Measurements from ENCODE around the gene SLC13A1. TPM values are rescaled to one million over a fixed set of nuclear protein-coding genes. Genes with fewer than 3 reads are reported as not detected.
"Not testable (repeated sequence)": the region's sequence is repeated elsewhere in the genome, so short reads cannot be mapped to it uniquely, and the experiment has no call there.

Gene SLC13A1
- total and polyA plus RNA-seq, 8 donors, result 0.04 to 0.20 (median 0.09) TPM; not detected in 5

- no peak overlapping the region for H3K4me3 ChIP-seq
- DNase-seq, result no peak
- no peak overlapping the region for H3K27ac ChIP-seq
- ATAC-seq, result no peak
- peaks cover 0 to 7% of the 10 kb centered on the region in 2 donors for H3K9me3 ChIP-seq
- TF ChIP-seq CTCF (IDR thresholded peaks at IDR 0.05), result no peak
- no peaks in the 10 kb centered on the region for H3K27me3 ChIP-seq
- no peaks in the 10 kb centered on the region for H3K4me1 ChIP-seq
- no peaks in the 10 kb centered on the region for H3K36me3 ChIP-seq
- intact Hi-C loops (cut with DNase I), result no loop called here
Measured at GRCh38 chr7:123112833-123113232, 86.9 kb downstream of the SLC13A1 start.

GRCh38 chr7:123099712-123100111 lies 100.1 kb downstream of the SLC13A1 start:
- ATAC-seq (no peak), DNase-seq (no peak)
- Histone ChIP-seq H3K4me3 (no peak overlapping the region), H3K9me3 (no peaks in the 10 kb centered on the region), H3K27ac (no peak overlapping the region), H3K36me3 (no peaks in the 10 kb centered on the region), H3K27me3 (no peaks in the 10 kb centered on the region), H3K4me1 (no peaks in the 10 kb centered on the region)
- TF ChIP-seq CTCF (IDR thresholded peaks at IDR 0.05), result no peak
- intact Hi-C loops (cut with DNase I), result no loop called here

GRCh38 chr7:123096976-123097375 lies 102.8 kb downstream of the SLC13A1 start:
- intact Hi-C loops (cut with DNase I), result no loop called here
- H3K4me3 ChIP-seq, result no peak overlapping the region
- H3K9me3 ChIP-seq, result no peaks in the 10 kb centered on the region
- H3K36me3 ChIP-seq, result no peaks in the 10 kb centered on the region
- H3K27ac ChIP-seq, result no peak overlapping the region
- ATAC-seq (no peak), DNase-seq (no peak)
- no peak for TF ChIP-seq CTCF (IDR thresholded peaks at IDR 0.05)
- H3K27me3 ChIP-seq, result no peaks in the 10 kb centered on the region
- H3K4me1 ChIP-seq, result no peaks in the 10 kb centered on the region

GRCh38 chr7:123096434-123096833 lies 103.3 kb downstream of the SLC13A1 start:
- DNase-seq, result no peak
- H3K9me3 ChIP-seq, result no peaks in the 10 kb centered on the region
- no peaks in the 10 kb centered on the region for H3K27me3 ChIP-seq
- intact Hi-C loops (cut with DNase I), result no loop called here
- H3K4me1 ChIP-seq, result no peaks in the 10 kb centered on the region
- H3K4me3 ChIP-seq, result no peak overlapping the region
- no peak overlapping the region for H3K27ac ChIP-seq
- ATAC-seq, result no peak
- no peaks in the 10 kb centered on the region for H3K36me3 ChIP-seq
- TF ChIP-seq CTCF (IDR thresholded peaks at IDR 0.05), result no peak

- intact Hi-C loops (cut with DNase I), result no loop called here
- Histone ChIP-seq H3K36me3 (no peaks in the 10 kb centered on the region), H3K4me3 (no peak overlapping the region), H3K4me1 (no peaks in the 10 kb centered on the region), H3K27me3 (no peaks in the 10 kb centered on the region), H3K27ac (no peak overlapping the region), H3K9me3 (peaks cover 0 to 6% of the 10 kb centered on the region in 2 donors)
- no peak for ATAC-seq
- DNase-seq, result no peak
- TF ChIP-seq CTCF (IDR thresholded peaks at IDR 0.05), result no peak
Measured at GRCh38 chr7:123090456-123090855, 109.3 kb downstream of the SLC13A1 start.

GRCh38 chr7:123086910-123087309 lies 112.9 kb downstream of the SLC13A1 start:
- H3K4me3 ChIP-seq; H3K27me3 ChIP-seq; intact Hi-C loops (cut with DNase I); H3K4me1 ChIP-seq; ATAC-seq; H3K27ac ChIP-seq; DNase-seq; H3K36me3 ChIP-seq: not testable (repeated sequence)
- peaks cover 0 to 19% of the 10 kb centered on the region in 2 donors for H3K9me3 ChIP-seq

- DNase-seq; intact Hi-C loops (cut with DNase I); ATAC-seq; H3K4me1 ChIP-seq; H3K4me3 ChIP-seq; H3K27ac ChIP-seq; H3K36me3 ChIP-seq; H3K27me3 ChIP-seq: not testable (repeated sequence)
- H3K9me3 ChIP-seq, result peaks cover 0 to 19% of the 10 kb centered on the region in 2 donors
Measured at GRCh38 chr7:123084861-123085260, 114.9 kb downstream of the SLC13A1 start.

Data from left lung (tissue), 10 donors.